Lung (tissue), 16 donors: ENCODE measurements around the gene HTRA1. TPM values are rescaled to one million over a fixed set of nuclear protein-coding genes. Genes with fewer than 3 reads are reported as not detected.

Source experiments
- ATAC-seq: fragments of 200-7000 bp; cut with Tn5 transposase; one replicate; pipeline ENCODE4 v1.9.1; 2020; ENCODE audit warnings: moderate number of reproducible peaks; ENCODE audit not compliant: insufficient read depth, low FRiP score
- DNase-seq, 3 donors: peaks; one replicate each; pipeline ENCODE4 v3.0.0-alpha.2; 2013 to 2017
- H3K27ac ChIP-seq, 2 donors: one replicate each; pipeline ENCODE4 v1.5.1; 2013; ENCODE audit warnings: mild to moderate bottlenecking in 2 of 2, moderate library complexity in 2 of 2, control low read depth in 1 of 2, inconsistent platforms in 1 of 2, low read depth in 1 of 2, low read length in 1 of 2
- H3K27me3 ChIP-seq, 3 donors: one replicate each; pipeline ENCODE4 v1.5.1; 2013; ENCODE audit warnings: low read length in 2 of 3; ENCODE audit not compliant: control insufficient read depth in 3 of 3, insufficient read depth in 3 of 3
- H3K36me3 ChIP-seq, 4 donors: one replicate each; pipeline ENCODE4 v1.5.1; 2013; ENCODE audit warnings: low read length in 4 of 4, mild to moderate bottlenecking in 1 of 4, moderate library complexity in 1 of 4; ENCODE audit not compliant: control insufficient read depth in 4 of 4, insufficient read depth in 4 of 4
- H3K4me1 ChIP-seq, 5 donors: one replicate each; pipeline ENCODE4 v1.5.1; 2013; ENCODE audit warnings: low read length in 5 of 5, mild to moderate bottlenecking in 2 of 5, moderate library complexity in 1 of 5; ENCODE audit not compliant: control insufficient read depth in 5 of 5, insufficient read depth in 5 of 5
- H3K4me3 ChIP-seq: one replicate; pipeline ENCODE4 v1.5.1; 2013; ENCODE audit warnings: mild to moderate bottlenecking, control low read depth, moderate library complexity
- H3K9ac ChIP-seq, 2 donors: one replicate each; pipeline ENCODE4 v1.5.1; 2013; ENCODE audit warnings: low read length in 2 of 2, control low read depth in 1 of 2; ENCODE audit not compliant: insufficient read depth in 1 of 2
- H3K9me3 ChIP-seq, 4 donors: one replicate each; pipeline ENCODE4 v1.5.1; 2013; ENCODE audit warnings: low read length in 3 of 4, mild to moderate bottlenecking in 1 of 4, moderate library complexity in 1 of 4; ENCODE audit not compliant: control insufficient read depth in 4 of 4, insufficient read depth in 3 of 4
- CTCF ChIP-seq: IDR thresholded peaks from 2 replicates; pipeline ENCODE4 v1.5.1; 2012; ENCODE audit warnings: mild to moderate bottlenecking; ENCODE audit errors: control extremely low read depth, extremely low read depth
- WGBS, 2 donors: extraction: QIAGEN DNeasy Blood & Tissue Kit; methylation state at CpG; one replicate each; pipeline ENCODE4 v1.1.7; 2013; 5-methylcytosine and 5-hydroxymethylcytosine counted together
- long read RNA-seq, 5 donors: transcript quantifications; one replicate each; lab custom pipeline, GENCODE V29; 2026
- polyA plus RNA-seq, 2 donors: library from polyadenylated mRNA; stranded (reverse); fragments of 200-250 nt; gene quantifications; one replicate each; pipeline ENCODE4 v1.2.1, GENCODE V29; 2013
- total RNA-seq, 2 donors: library from RNA; depleted of rRNA in 1 of 2; stranded (reverse); fragments of >200 nt in 1 of 2; gene quantifications; one replicate each; pipeline ENCODE4 v1.2.1, GENCODE V29; 2014 to 2021
- donor health status: control.
- donor health status: control.
- donor health status: Bipolar disorder and iron deficiency.
- donor health status: healthy.
- donor health status: DM: yes; HTN: yes; CAD: no.

Gene HTRA1
- total RNA-seq = 10 to 100 TPM; 41.4 to 59.8 TPM
- 10 to 100 TPM; 30.4 to 50.7 TPM for polyA plus RNA-seq
- long read RNA-seq, donor 1, transcript HTRA1-201 (9 exons, 2,120 nt) = major isoform, 25 of 45 reads
- long read RNA-seq, donor 1, partial matches to known transcripts = 16 of 45 reads
- long read RNA-seq, donor 1, other reads (novel, unspliced or antisense) = 0 of 45 reads
- long read RNA-seq, donor 2, transcript HTRA1-201 (9 exons, 2,120 nt) = major isoform, 11 of 12 reads
- long read RNA-seq, donor 2, partial matches to known transcripts = 0 of 12 reads
- long read RNA-seq, donor 2, other reads (novel, unspliced or antisense) = 0 of 12 reads
- long read RNA-seq, donor 3, transcript HTRA1-201 (9 exons, 2,120 nt) = major isoform, 10 of 15 reads
- long read RNA-seq, donor 3, partial matches to known transcripts = 5 of 15 reads
- long read RNA-seq, donor 3, other reads (novel, unspliced or antisense) = 0 of 15 reads
- long read RNA-seq, donor 4, transcript HTRA1-201 (9 exons, 2,120 nt) = major isoform, 7 of 11 reads
- long read RNA-seq, donor 4, partial matches to known transcripts = 0 of 11 reads
- long read RNA-seq, donor 4, other reads (novel, unspliced or antisense) = 0 of 11 reads
- long read RNA-seq, donor 5, transcript HTRA1-201 (9 exons, 2,120 nt) = major isoform, 38 of 65 reads
- long read RNA-seq, donor 5, partial matches to known transcripts = 25 of 65 reads
- long read RNA-seq, donor 5, other reads (novel, unspliced or antisense) = 0 of 65 reads

- Histone ChIP-seq H3K4me3 (peak within 1 kb of the TSS; percentile 62), H3K27ac (peak within 1 kb of the TSS; percentile 66 to 74), H3K27me3 (peaks cover 0 to 40% (median 21%) of the 10 kb centered on the region in 3 donors), H3K9me3 (no peaks in the 10 kb centered on the region), H3K36me3 (no peaks in the 10 kb centered on the region), H3K9ac (no peak within 1 kb of the TSS), H3K4me1 (peaks cover 3 to 29% (median 6%) of the 10 kb centered on the region in 5 donors)
- DNase-seq (peak; percentile 77 to 89 (median 78)), ATAC-seq (peak; percentile 48)
- no peak for TF ChIP-seq CTCF
- 1 to 4% methylated on average over 4 to 56 of the region's 56 CpGs for WGBS, 2 donors
Observed at GRCh38 chr10:122461367-122461728, at the start of gene HTRA1. TSS of gene HTRA1 (plus strand) at chr10:122461553. CDS start at chr10:122461653, 100 bp downstream.

DNA sequence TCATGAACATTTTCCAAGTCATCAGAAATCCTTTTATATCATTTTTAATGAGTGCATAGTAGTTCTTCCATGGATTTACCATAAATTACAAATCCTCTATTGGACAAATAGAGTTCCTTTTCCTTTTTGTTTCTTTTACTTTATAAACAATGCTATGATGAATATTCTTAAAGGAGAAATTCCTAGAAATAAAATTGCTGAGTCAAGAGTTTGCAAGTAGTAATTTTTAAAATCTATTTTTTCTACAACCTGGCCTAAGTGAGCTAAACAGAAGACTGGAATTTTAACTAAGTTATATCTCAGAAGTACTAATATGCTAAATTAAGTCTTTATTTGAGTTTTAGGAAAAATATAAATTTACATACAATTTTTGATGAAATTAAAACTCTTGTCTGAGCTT, 48.0 kb upstream of the HTRA1 start:
- Histone ChIP-seq H3K9me3 (no peaks in the 10 kb centered on the region), H3K27ac (no peak overlapping the region), H3K4me1 (no peaks in the 10 kb centered on the region), H3K9ac (no peak overlapping the region), H3K4me3 (no peak overlapping the region), H3K27me3 (no peaks in the 10 kb centered on the region), H3K36me3 (peaks cover 0 to 22% (median 7%) of the 10 kb centered on the region in 4 donors)
- no peak for TF ChIP-seq CTCF
- DNase-seq = no peak
- no peak for ATAC-seq

DNA sequence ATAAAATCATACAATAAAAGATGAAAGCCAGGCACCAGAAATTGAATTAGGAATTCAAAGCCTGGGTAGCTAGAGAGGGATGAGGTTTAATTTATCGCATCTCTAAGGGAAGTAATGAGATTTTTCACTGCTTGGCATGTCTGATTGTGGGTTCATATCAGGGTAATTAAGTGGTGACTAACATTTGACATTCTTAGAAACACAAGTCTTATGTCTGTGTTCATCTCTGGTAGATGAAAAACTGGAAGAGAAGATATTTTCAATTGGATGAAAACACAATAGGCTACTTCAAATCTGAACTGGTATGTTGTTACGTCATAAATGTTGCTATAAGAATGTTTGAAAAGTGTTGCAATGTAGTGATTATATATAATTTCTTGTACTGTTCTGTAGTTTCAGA, 43.7 kb upstream of the HTRA1 start:
- Histone ChIP-seq H3K9me3 (no peaks in the 10 kb centered on the region), H3K9ac (no peak overlapping the region), H3K4me1 (peaks cover 0 to 9% (median 0%) of the 10 kb centered on the region in 5 donors), H3K4me3 (no peak overlapping the region), H3K27me3 (no peaks in the 10 kb centered on the region), H3K36me3 (peaks cover 0 to 23% (median 6%) of the 10 kb centered on the region in 4 donors), H3K27ac (no peak overlapping the region)
- ATAC-seq = no peak
- no peak for TF ChIP-seq CTCF
- no peak for DNase-seq
- 83 to 84% methylated on average over 2 of the region's 2 CpGs for WGBS, 2 donors
